Measurements from ENCODE around the gene STX3. TPM values are rescaled to one million over a fixed set of nuclear protein-coding genes. Genes with fewer than 3 reads are reported as not detected.

The STX3 gene
- total and polyA plus RNA-seq, 4 donors: 3.3 to 8.5 (median 5.8) TPM

GRCh38 chr11:59766542-59767224, 11.5 kb downstream of the STX3 start:
- TF ChIP-seq FOXA2 (IDR thresholded peaks at IDR 0.05): no peak
- 83% methylated on average over 6 of the region's 6 CpGs for WGBS
- Histone ChIP-seq H3K4me1 (ENCODE audit: control insufficient read depth in 4 of 4, insufficient read depth in 4 of 4, low read length in 3 of 4) (peaks cover 0 to 2% (median 0%) of the 10 kb centered on the region in 4 donors), H3K36me3 (ENCODE audit: control insufficient read depth in 4 of 4, insufficient read depth in 3 of 4, low read depth in 1 of 4, low read length in 3 of 4) (peaks cover 0 to 3% (median 0%) of the 10 kb centered on the region in 4 donors), H3K27ac (ENCODE audit: low read depth in 1 of 2, low read length in 2 of 2) (no peak overlapping the region), H3K9me3 (ENCODE audit: control insufficient read depth in 4 of 4, low read length in 3 of 4) (no peaks in the 10 kb centered on the region), H3K4me3 (ENCODE audit: low read depth in 1 of 3, low read length in 3 of 3) (no peak overlapping the region), H3K9ac (ENCODE audit: low read depth in 1 of 2, low read length in 2 of 2) (no peak overlapping the region), H3K27me3 (ENCODE audit: control insufficient read depth in 4 of 4, insufficient read depth in 4 of 4, low read length in 3 of 4) (no peaks in the 10 kb centered on the region)
- DNase-seq (ENCODE audit: low spot score): no peak

GRCh38 chr11:59767225-59767611, 12.0 kb downstream of the STX3 start:
- Histone ChIP-seq H3K4me1 (ENCODE audit: control insufficient read depth in 4 of 4, insufficient read depth in 4 of 4, low read length in 3 of 4) (peaks cover 0 to under 1% (median 0%) of the 10 kb centered on the region in 4 donors), H3K9ac (ENCODE audit: low read depth in 1 of 2, low read length in 2 of 2) (no peak overlapping the region), H3K36me3 (ENCODE audit: control insufficient read depth in 4 of 4, insufficient read depth in 3 of 4, low read depth in 1 of 4, low read length in 3 of 4) (peaks cover 0 to 3% (median 0%) of the 10 kb centered on the region in 4 donors), H3K27ac (ENCODE audit: low read depth in 1 of 2, low read length in 2 of 2) (no peak overlapping the region), H3K9me3 (ENCODE audit: control insufficient read depth in 4 of 4, low read length in 3 of 4) (no peaks in the 10 kb centered on the region), H3K4me3 (ENCODE audit: low read depth in 1 of 3, low read length in 3 of 3) (no peak overlapping the region), H3K27me3 (ENCODE audit: control insufficient read depth in 4 of 4, insufficient read depth in 4 of 4, low read length in 3 of 4) (no peaks in the 10 kb centered on the region)
- TF ChIP-seq EGR1 (IDR thresholded peaks at IDR 0.05; ENCODE audit: low read depth in 2 of 2) (no peak), RXRA (IDR thresholded peaks at IDR 0.05) (no peak), REST (IDR thresholded peaks at IDR 0.05) (peak; percentile 72)
- 64% methylated on average over 1 of the region's 1 CpG for WGBS
- DNase-seq (ENCODE audit: low spot score): no peak

GRCh38 chr11:59769111-59769510, 13.9 kb downstream of the STX3 start:
- Histone ChIP-seq H3K9ac (ENCODE audit: low read depth in 1 of 2, low read length in 2 of 2) (no peak overlapping the region), H3K4me3 (ENCODE audit: low read depth in 1 of 3, low read length in 3 of 3) (no peak overlapping the region), H3K27me3 (ENCODE audit: control insufficient read depth in 4 of 4, insufficient read depth in 4 of 4, low read length in 3 of 4) (no peaks in the 10 kb centered on the region), H3K4me1 (ENCODE audit: control insufficient read depth in 4 of 4, insufficient read depth in 4 of 4, low read length in 3 of 4) (no peaks in the 10 kb centered on the region), H3K9me3 (ENCODE audit: control insufficient read depth in 4 of 4, low read length in 3 of 4) (no peaks in the 10 kb centered on the region), H3K27ac (ENCODE audit: low read depth in 1 of 2, low read length in 2 of 2) (no peak overlapping the region), H3K36me3 (ENCODE audit: control insufficient read depth in 4 of 4, insufficient read depth in 3 of 4, low read depth in 1 of 4, low read length in 3 of 4) (peaks cover 0 to 2% (median 0%) of the 10 kb centered on the region in 4 donors)
- no peak for DNase-seq (ENCODE audit: low spot score)
- no peak for TF ChIP-seq JUND (IDR thresholded peaks at IDR 0.05)
- no peak for TF ChIP-seq REST (IDR thresholded peaks at IDR 0.05)
- no peak for TF ChIP-seq HNF4A (conservative IDR thresholded peaks at IDR 0.05)
- no peak for TF ChIP-seq NR2F2 (IDR thresholded peaks at IDR 0.05)
- TF ChIP-seq YY1 (IDR thresholded peaks at IDR 0.05): no peak
- TF ChIP-seq FOXA1 (IDR thresholded peaks at IDR 0.05): no peak
- TF ChIP-seq CTCF (IDR thresholded peaks at IDR 0.05; ENCODE audit: low read depth, low read length, missing input control): no peak
- no peak for TF ChIP-seq TAF1 (conservative IDR thresholded peaks at IDR 0.05)
- TF ChIP-seq RAD21 (IDR thresholded peaks at IDR 0.05): no peak
- TF ChIP-seq EGR1 (IDR thresholded peaks at IDR 0.05; ENCODE audit: low read depth in 2 of 2): no peak
- TF ChIP-seq GABPA (IDR thresholded peaks at IDR 0.05 in 1 of 2, conservative IDR thresholded peaks at IDR 0.05 in 1 of 2): no peak
- TF ChIP-seq ZBTB33 (IDR thresholded peaks at IDR 0.05): no peak
- WGBS: 86% methylated on average over 7 of the region's 7 CpGs
